ENCODE measurements around the gene STK33.

GRCh38 chr11:8354622-8355415, 239.2 kb downstream of the STK33 start:
- TF ChIP-seq CTCF (conservative IDR thresholded peaks at IDR 0.05 in 1 of 2, IDR thresholded peaks at IDR 0.05 in 1 of 2; ENCODE audit: low read depth in 1 of 2, low read length in 2 of 2) (no peak), EZH2 (IDR thresholded peaks at IDR 0.05; ENCODE audit: low read length, missing control alignments) (no peak)
